ENCODE measurements around the gene DNAH11. TPM values are rescaled to one million over a fixed set of nuclear protein-coding genes. Genes with fewer than 3 reads are reported as not detected.

DNAH11 gene
- total RNA-seq, 3 donors from 2014 or later, result 0.32 to 2.2 (median 0.33) TPM

GRCh38 chr7:21568762-21569161, 25.9 kb downstream of the DNAH11 start:
- Histone ChIP-seq H3K27ac (no peak overlapping the region), H3K36me3 (no peaks in the 10 kb centered on the region), H3K4me1 (no peaks in the 10 kb centered on the region), H3K27me3 (no peaks in the 10 kb centered on the region), H3K9me3 (no peaks in the 10 kb centered on the region), H3K4me3 (no peak overlapping the region)
- TF ChIP-seq POLR2A (IDR thresholded peaks at IDR 0.05), result no peak
- no peak for TF ChIP-seq POLR2AphosphoS5 (IDR thresholded peaks at IDR 0.05)
- no peak for TF ChIP-seq CTCF (IDR thresholded peaks at IDR 0.05)
- intact Hi-C loops (cut with DNase I; ENCODE audit: low total_unique reads), result no loop called here
- no peak for DNase-seq (ENCODE audit: low spot score in 2 of 2)

GRCh38 chr7:21572331-21573313, 29.8 kb downstream of the DNAH11 start:
- DNase-seq (ENCODE audit: low spot score in 2 of 2), result no peak
- H3K4me1 ChIP-seq, result no peaks in the 10 kb centered on the region
- no peaks in the 10 kb centered on the region for H3K27me3 ChIP-seq
- no peaks in the 10 kb centered on the region for H3K9me3 ChIP-seq
- TF ChIP-seq POLR2A (IDR thresholded peaks at IDR 0.05), result no peak
- TF ChIP-seq CTCF (IDR thresholded peaks at IDR 0.05), result no peak
- no peak for TF ChIP-seq POLR2AphosphoS5 (IDR thresholded peaks at IDR 0.05)
- no peak overlapping the region for H3K4me3 ChIP-seq
- H3K27ac ChIP-seq, result no peak overlapping the region
- H3K36me3 ChIP-seq, result no peaks in the 10 kb centered on the region
- intact Hi-C loops (cut with DNase I; ENCODE audit: low total_unique reads), result no loop called here

GRCh38 chr7:21579341-21580072, 36.7 kb downstream of the DNAH11 start:
- intact Hi-C loops (cut with DNase I; ENCODE audit: low total_unique reads), result no loop called here
- TF ChIP-seq POLR2AphosphoS5 (IDR thresholded peaks at IDR 0.05) (no peak), CTCF (IDR thresholded peaks at IDR 0.05) (no peak), POLR2A (IDR thresholded peaks at IDR 0.05) (no peak)
- DNase-seq (ENCODE audit: low spot score in 2 of 2), result no peak
- Histone ChIP-seq H3K4me1 (no peaks in the 10 kb centered on the region), H3K9me3 (peaks cover 0 to 6% of the 10 kb centered on the region in 2 donors), H3K27me3 (no peaks in the 10 kb centered on the region), H3K27ac (no peak overlapping the region), H3K4me3 (no peak overlapping the region), H3K36me3 (no peaks in the 10 kb centered on the region)

- intact Hi-C loops (cut with DNase I; ENCODE audit: low total_unique reads), result no loop called here
- no peak overlapping the region for H3K27ac ChIP-seq
Measured at GRCh38 chr7:21580073-21580521, 37.3 kb downstream of the DNAH11 start.

More at GRCh38 chr7:21580073-21580521, 37.3 kb downstream of the DNAH11 start:
- H3K4me3 ChIP-seq, result no peak overlapping the region
- no peaks in the 10 kb centered on the region for H3K27me3 ChIP-seq
- H3K36me3 ChIP-seq, result no peaks in the 10 kb centered on the region
- TF ChIP-seq POLR2AphosphoS5 (IDR thresholded peaks at IDR 0.05) (no peak), POLR2A (IDR thresholded peaks at IDR 0.05) (no peak), CTCF (IDR thresholded peaks at IDR 0.05) (no peak)
- peaks cover 0 to 6% of the 10 kb centered on the region in 2 donors for H3K9me3 ChIP-seq
- no peaks in the 10 kb centered on the region for H3K4me1 ChIP-seq
- DNase-seq (ENCODE audit: low spot score in 2 of 2), result no peak
